ENCODE data around the gene PLGRKT. TPM values are rescaled to one million over a fixed set of nuclear protein-coding genes. Genes with fewer than 3 reads are reported as not detected.

PLGRKT gene
- total RNA-seq, 1 donor from 2014 or later = 15.9 TPM

GRCh38 chr9:5315187-5315923, 122.4 kb downstream of the PLGRKT start:
- no peak for DNase-seq
- no peak for ATAC-seq
- intact Hi-C loops (cut with DNase I) = no loop called here

GRCh38 chr9:5310851-5311250, 126.9 kb downstream of the PLGRKT start:
- ATAC-seq (peak in 1 of 2 donors; percentile 65), DNase-seq (no peak)
- H3K9me3 ChIP-seq = peaks cover 12% of the 10 kb centered on the region
- no peak overlapping the region for H3K27ac ChIP-seq
- no peaks in the 10 kb centered on the region for H3K27me3 ChIP-seq (ENCODE audit: low read depth)
- H3K4me3 ChIP-seq = no peak overlapping the region
- intact Hi-C loops (cut with DNase I) = no loop called here
- TF ChIP-seq, protein P1, sequence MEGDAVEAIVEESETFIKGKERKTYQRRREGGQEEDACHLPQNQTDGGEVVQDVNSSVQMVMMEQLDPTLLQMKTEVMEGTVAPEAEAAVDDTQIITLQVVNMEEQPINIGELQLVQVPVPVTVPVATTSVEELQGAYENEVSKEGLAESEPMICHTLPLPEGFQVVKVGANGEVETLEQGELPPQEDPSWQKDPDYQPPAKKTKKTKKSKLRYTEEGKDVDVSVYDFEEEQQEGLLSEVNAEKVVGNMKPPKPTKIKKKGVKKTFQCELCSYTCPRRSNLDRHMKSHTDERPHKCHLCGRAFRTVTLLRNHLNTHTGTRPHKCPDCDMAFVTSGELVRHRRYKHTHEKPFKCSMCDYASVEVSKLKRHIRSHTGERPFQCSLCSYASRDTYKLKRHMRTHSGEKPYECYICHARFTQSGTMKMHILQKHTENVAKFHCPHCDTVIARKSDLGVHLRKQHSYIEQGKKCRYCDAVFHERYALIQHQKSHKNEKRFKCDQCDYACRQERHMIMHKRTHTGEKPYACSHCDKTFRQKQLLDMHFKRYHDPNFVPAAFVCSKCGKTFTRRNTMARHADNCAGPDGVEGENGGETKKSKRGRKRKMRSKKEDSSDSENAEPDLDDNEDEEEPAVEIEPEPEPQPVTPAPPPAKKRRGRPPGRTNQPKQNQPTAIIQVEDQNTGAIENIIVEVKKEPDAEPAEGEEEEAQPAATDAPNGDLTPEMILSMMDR (IDR thresholded peaks at IDR 0.05) = no peak
- no peaks in the 10 kb centered on the region for H3K36me3 ChIP-seq
- H3K4me1 ChIP-seq = no peaks in the 10 kb centered on the region

More at GRCh38 chr9:5315187-5315923, 122.4 kb downstream of the PLGRKT start:
- TF ChIP-seq, protein P1 (IDR thresholded peaks at IDR 0.05) = no peak
- no peaks in the 10 kb centered on the region for H3K4me1 ChIP-seq
- H3K4me3 ChIP-seq = no peak overlapping the region
- H3K27me3 ChIP-seq (ENCODE audit: low read depth) = no peaks in the 10 kb centered on the region
- peaks cover 17% of the 10 kb centered on the region for H3K9me3 ChIP-seq
- H3K36me3 ChIP-seq = no peaks in the 10 kb centered on the region
- H3K27ac ChIP-seq = no peak overlapping the region

Other genes starting within 250 kb of the PLGRKT start
- gene INSL4, start 206.5 kb downstream of the PLGRKT start, total RNA-seq = not detected
- gene RLN2, start 133.2 kb downstream of the PLGRKT start, total RNA-seq = 1.3 TPM
- gene RLN1, start 98.0 kb downstream of the PLGRKT start, total RNA-seq = not detected
- gene CD274, start 12.6 kb upstream of the PLGRKT start, total RNA-seq = 16.5 TPM
- gene PDCD1LG2, start 72.6 kb upstream of the PLGRKT start, total RNA-seq = 9.0 TPM
- gene RIC1, start 191.2 kb upstream of the PLGRKT start, total RNA-seq = 20.5 TPM